HepG2 (cell line): ENCODE results near the gene HDAC3. TPM values are rescaled to one million over a fixed set of nuclear protein-coding genes. Genes with fewer than 3 reads are reported as not detected.

ENCODE experiments used
- CREB1 ChIP-seq, 2 experiments: fragments of 450-650 bp in 1 of 2; IDR thresholded peaks; 2 replicates each; pipeline ENCODE4 v1.6.1; 2016 to 2017; ENCODE audit warnings: control low read depth in 1 of 2, mild to moderate bottlenecking in 1 of 2, missing compliant biosample characterization in 1 of 2, missing genetic modification characterization in 1 of 2
- DPF2 ChIP-seq: sonication (generic); formaldehyde crosslinking; IDR thresholded peaks from 2 replicates; pipeline ENCODE4 v1.4.0; 2020; ENCODE audit warnings: mild to moderate bottlenecking, low read depth, missing genetic modification reagents, borderline replicate concordance
- GLMP ChIP-seq: sonication (generic); formaldehyde crosslinking; IDR thresholded peaks from 2 replicates; pipeline ENCODE4 v1.9.0; 2021; ENCODE audit warnings: missing genetic modification reagents, mild to moderate bottlenecking, borderline replicate concordance
- GTF3A ChIP-seq: sonication (generic); formaldehyde crosslinking; conservative IDR thresholded peaks from 2 replicates; pipeline ENCODE4 v1.4.0; 2020; ENCODE audit warnings: mild to moderate bottlenecking, missing genetic modification reagents
- MYPOP ChIP-seq: sonication (generic); formaldehyde crosslinking; IDR thresholded peaks from 2 replicates; pipeline ENCODE4 v1.8.1; 2023; ENCODE audit warnings: mild to moderate bottlenecking, moderate library complexity, missing genetic modification reagents
- NR2C2 ChIP-seq: sonication (generic); formaldehyde crosslinking; IDR thresholded peaks from 2 replicates; pipeline ENCODE4 v1.4.0; 2020; ENCODE audit warnings: missing genetic modification reagents, mild to moderate bottlenecking, moderate library complexity, borderline replicate concordance
- POGK ChIP-seq: sonication (generic); formaldehyde crosslinking; conservative IDR thresholded peaks from 2 replicates; pipeline ENCODE4 v1.8.0; 2022; ENCODE audit warnings: mild to moderate bottlenecking, moderate library complexity, missing genetic modification reagents
- SOX5 ChIP-seq: IDR thresholded peaks from 2 replicates; pipeline ENCODE4 v1.6.1; 2016; ENCODE audit warnings: borderline replicate concordance
- ZBTB14 ChIP-seq: sonication (generic); formaldehyde crosslinking; IDR thresholded peaks from 2 replicates; pipeline ENCODE4 v1.4.0; 2020; ENCODE audit warnings: missing genetic modification reagents
- ZBTB38 ChIP-seq: sonication (generic); formaldehyde crosslinking; IDR thresholded peaks from 2 replicates; pipeline ENCODE4 v1.5.1; 2020; ENCODE audit warnings: mild to moderate bottlenecking, missing genetic modification reagents
- ZNF101 ChIP-seq: sonication (generic); formaldehyde crosslinking; IDR thresholded peaks from 2 replicates; pipeline ENCODE4 v1.4.0; 2020; ENCODE audit warnings: mild to moderate bottlenecking, low read depth, missing genetic modification reagents, borderline replicate concordance
- ZNF124 ChIP-seq: sonication (generic); formaldehyde crosslinking; IDR thresholded peaks from 2 replicates; pipeline ENCODE4 v1.4.0; 2020; ENCODE audit warnings: missing genetic modification reagents
- ZNF142 ChIP-seq: sonication (generic); formaldehyde crosslinking; IDR thresholded peaks from 2 replicates; pipeline ENCODE4 v1.4.0; 2020; ENCODE audit warnings: missing genetic modification reagents
- ZNF20 ChIP-seq: sonication (generic); formaldehyde crosslinking; IDR thresholded peaks from 2 replicates; pipeline ENCODE4 v1.4.0; 2020; ENCODE audit warnings: mild to moderate bottlenecking, moderate library complexity, missing genetic modification reagents
- ZNF350 ChIP-seq: sonication (generic); formaldehyde crosslinking; IDR thresholded peaks from 2 replicates; pipeline ENCODE4 v1.4.0; 2020; ENCODE audit warnings: mild to moderate bottlenecking, low read depth, missing genetic modification reagents, borderline replicate concordance
- ZNF484 ChIP-seq: sonication (generic); formaldehyde crosslinking; IDR thresholded peaks from 2 replicates; pipeline ENCODE4 v1.5.1; 2020; ENCODE audit warnings: mild to moderate bottlenecking, low read depth, missing genetic modification reagents, borderline replicate concordance
- polyA plus RNA-seq, 8 experiments: library from polyadenylated mRNA; depleted of rRNA in 3 of 8; stranded (reverse) in 7 of 8; unstranded in 1 of 8; fragments of >200 nt; fragmentation: Illumina TruSeq in 4 of 8; extraction: Trizol in 4 of 8; gene quantifications; 2 replicates each; pipeline versions ENCODE4 v1.2.1 to v1.2.3, GENCODE V29; 2011 to 2016; ENCODE audit warnings: low read depth in 4 of 8, missing spikeins in 1 of 8, mixed read lengths in 1 of 8; ENCODE audit not compliant: insufficient read depth in 1 of 8
- total RNA-seq, 5 experiments: library from RNA; depleted of rRNA; stranded (reverse); fragments of >200 nt; fragmentation: Illumina TruSeq; extraction: Trizol; gene quantifications; 2 replicates each; pipeline ENCODE4 v1.2.3, GENCODE V29; 2016; ENCODE audit warnings: low read depth in 1 of 5

HDAC3 gene
- total and polyA plus RNA-seq, 2 of the 13 experiments (the other 11 are each of a cell fraction or from before 2014, with no cell fraction given) = 84.0 to 94.1 TPM

GRCh38 chr5:141618804-141619554 lies 17.7 kb downstream of the HDAC3 start, which contains the start of gene DIAPH1 (continued):
- TF ChIP-seq DPF2 (CRISPR knock-in tag) (no peak; the same call in 1 of the 2 replicates), ZBTB38 (CRISPR knock-in tag) (no peak; the same call in 1 of the 2 replicates), SOX5 (peak; percentile 45; the same call in 1 of the 2 replicates), ZNF101 (CRISPR knock-in tag) (no peak), GLMP (CRISPR knock-in tag) (no peak), NR2C2 (CRISPR knock-in tag) (peak; percentile 66; the same call in 1 of the 2 replicates), ZNF484 (CRISPR knock-in tag) (no peak), ZBTB14 (CRISPR knock-in tag) (peak; percentile 85), ZNF20 (CRISPR knock-in tag) (no peak), ZNF350 (peak; percentile 92), GTF3A (CRISPR knock-in tag) (no peak), ZNF142 (CRISPR knock-in tag) (no peak), CREB1 (IDR thresholded peaks at IDR 0.05) (peak; percentile 78), CREB1 (CRISPR knock-in tag; IDR thresholded peaks at IDR 0.05) (peak; percentile 74; the same call in 1 of the 2 replicates), POGK (peak; percentile 91), ZNF124 (CRISPR knock-in tag) (no peak; the same call in 1 of the 2 replicates), MYPOP (CRISPR knock-in tag) (peak; percentile 94)
